ENCODE measurements around the gene ERMARD.
A peak's percentile ranks its signal among the peaks of the same experiment; 100 is the strongest.
"Not testable (repeated sequence)": the region's sequence is repeated elsewhere in the genome, so short reads cannot be mapped to it uniquely, and the experiment has no call there.

ERMARD gene

GRCh38 chr6:169738204-169738975, 13.0 kb upstream of the ERMARD start:
- no peak for DNase-seq (ENCODE audit: low read depth)

- no peak for DNase-seq (ENCODE audit: low read depth)
Observed at GRCh38 chr6:169738976-169739529, 12.4 kb upstream of the ERMARD start.

GRCh38 chr6:169741344-169741743, 10.1 kb upstream of the ERMARD start:
- no peak for DNase-seq (ENCODE audit: low read depth)

- DNase-seq (ENCODE audit: low read depth): no peak
Observed at GRCh38 chr6:169745405-169745804, 6.0 kb upstream of the ERMARD start.

- DNase-seq (ENCODE audit: low read depth): no peak
Observed at GRCh38 chr6:169746556-169746955, 4.9 kb upstream of the ERMARD start.

- DNase-seq (ENCODE audit: low read depth): peak; percentile 8
Observed at GRCh38 chr6:169752074-169752623, 727 bp downstream of the ERMARD start.

GRCh38 chr6:169755162-169755561, 3.7 kb downstream of the ERMARD start:
- no peak for DNase-seq (ENCODE audit: low read depth)

GRCh38 chr6:169763308-169763707, 11.9 kb downstream of the ERMARD start:
- no peak for DNase-seq (ENCODE audit: low read depth)

- DNase-seq (ENCODE audit: low read depth): no peak
Observed at GRCh38 chr6:169763881-169764280, 12.5 kb downstream of the ERMARD start.

- DNase-seq (ENCODE audit: low read depth): not testable (repeated sequence)
Observed at GRCh38 chr6:169765789-169766188, 14.4 kb downstream of the ERMARD start.

- no peak for DNase-seq (ENCODE audit: low read depth)
Observed at GRCh38 chr6:169766232-169766631, 14.8 kb downstream of the ERMARD start.

GRCh38 chr6:169766921-169767736, 15.7 kb downstream of the ERMARD start:
- DNase-seq (ENCODE audit: low read depth): no peak

GRCh38 chr6:169774347-169774746, 22.9 kb downstream of the ERMARD start:
- DNase-seq (ENCODE audit: low read depth): no peak

- no peak for DNase-seq (ENCODE audit: low read depth)
Observed at GRCh38 chr6:169775321-169775720, 23.9 kb downstream of the ERMARD start.

- no peak for DNase-seq (ENCODE audit: low read depth)
Observed at GRCh38 chr6:169776379-169776778, 25.0 kb downstream of the ERMARD start.

GRCh38 chr6:169777896-169778295, 26.5 kb downstream of the ERMARD start:
- DNase-seq (ENCODE audit: low read depth): no peak

- no peak for DNase-seq (ENCODE audit: low read depth)
Observed at GRCh38 chr6:169778646-169779045, 27.2 kb downstream of the ERMARD start.

GRCh38 chr6:169779092-169779815, 27.8 kb downstream of the ERMARD start:
- DNase-seq (ENCODE audit: low read depth): no peak

GRCh38 chr6:169779896-169780295, 28.5 kb downstream of the ERMARD start:
- DNase-seq (ENCODE audit: low read depth): no peak

GRCh38 chr6:169780571-169781091, 29.2 kb downstream of the ERMARD start:
- no peak for DNase-seq (ENCODE audit: low read depth)

- no peak for DNase-seq (ENCODE audit: low read depth)
Observed at GRCh38 chr6:169782966-169783365, 31.5 kb downstream of the ERMARD start.

GRCh38 chr6:169783401-169783800, 32.0 kb downstream of the ERMARD start:
- DNase-seq (ENCODE audit: low read depth): no peak
